Caco-2 (cell line): ENCODE measurements around the gene VDR. TPM values are rescaled to one million over a fixed set of nuclear protein-coding genes. Genes with fewer than 3 reads are reported as not detected.

ENCODE experiments used
- BruUV-seq: library from RNA; stranded (reverse); fragments of 400-500 nt; replicated peaks from 2 replicates; lab custom pipeline; 2021; lab: Mats Ljungman, UMichigan
- CTCF ChIA-PET: fragments of 300-600 bp; sonication (Branson Sonifier 250); formaldehyde crosslinking; loops from one replicate; lab custom pipeline; 2022; ENCODE audit warnings: antibody characterized with exemption; lab: Charles Lee
- POLR2A ChIA-PET: fragments of 300-600 bp; sonication (Branson Sonifier 250); formaldehyde crosslinking; loops from one replicate; lab custom pipeline; 2022; ENCODE audit warnings: antibody characterized with exemption; lab: Charles Lee
- DNase-seq, 2 experiments: peaks; one replicate each; pipeline versions ENCODE4 v3.0.0 to v3.0.0-alpha.2; 2020 to 2022
- H3K27me3 ChIP-seq: replicated peaks from 2 replicates; pipeline ENCODE4 v1.6.0; 2011; ENCODE audit warnings: low read length; ENCODE audit not compliant: control insufficient read depth, insufficient read depth
- H3K36me3 ChIP-seq: 2 replicates; pipeline ENCODE4 v1.5.1; 2011; ENCODE audit warnings: low read length; ENCODE audit not compliant: control insufficient read depth, insufficient read depth
- H3K4me1 ChIP-seq: fragments of 250-450 bp; sonication (Bioruptor Pico); 2 replicates; pipeline ENCODE4 v1.5.1; 2020; ENCODE audit warnings: mild to moderate bottlenecking
- H3K4me3 ChIP-seq: 2 replicates; pipeline ENCODE4 v1.5.1; 2011; ENCODE audit warnings: low read depth, mild to moderate bottlenecking, control low read depth, low read length
- H3K9me3 ChIP-seq: fragments of 250-450 bp; sonication (Bioruptor Pico); 2 replicates; pipeline ENCODE4 v1.5.1; 2020; ENCODE audit warnings: mild to moderate bottlenecking, moderate library complexity
- H3K27ac Mint-ChIP-seq: one replicate; pipeline ENCODE4 v1.8.0; 2022; ENCODE audit warnings: mixed read lengths; ENCODE audit not compliant: unreplicated experiment
- H3K27me3 Mint-ChIP-seq: one replicate; pipeline ENCODE4 v1.8.0; 2022; ENCODE audit warnings: mixed read lengths; ENCODE audit not compliant: insufficient read depth, unreplicated experiment
- H3K36me3 Mint-ChIP-seq: one replicate; pipeline ENCODE4 v1.8.0; 2022; ENCODE audit warnings: mild to moderate bottlenecking, mixed read lengths; ENCODE audit not compliant: insufficient read depth, unreplicated experiment
- H3K4me1 Mint-ChIP-seq: one replicate; pipeline ENCODE4 v1.8.0; 2022; ENCODE audit warnings: low read depth, mixed read lengths; ENCODE audit not compliant: unreplicated experiment
- H3K4me3 Mint-ChIP-seq: one replicate; pipeline ENCODE4 v1.8.0; 2022; ENCODE audit warnings: mild to moderate bottlenecking, moderate library complexity, mixed read lengths; ENCODE audit not compliant: unreplicated experiment
- H3K9me3 Mint-ChIP-seq: one replicate; pipeline ENCODE4 v1.8.0; 2022; ENCODE audit warnings: mixed read lengths; ENCODE audit not compliant: unreplicated experiment
- intact Hi-C: fragments of 100-400 bp; cut with micrococcal nuclease; formaldehyde crosslinking; loops from one replicate; pipeline ENCODE4 v1.10.0; 2022; ENCODE audit not compliant: unreplicated experiment
- total RNA-seq: library from RNA; stranded (reverse); gene quantifications from 2 replicates; pipeline ENCODE4 v1.2.3, GENCODE V29; 2022
- TF ChIP-seq, protein P1 (sequence below), 2 experiments: fragments of 200-600 bp in 1 of 2; IDR thresholded peaks; 1 replicate in 1 of 2; 2 replicates in 1 of 2; pipeline versions ENCODE4 v1.5.1 to v1.8.0; 2011 to 2022; ENCODE audit warnings: antibody characterized with exemption in 1 of 2, control low read depth in 1 of 2, inconsistent platforms in 1 of 2, low read depth in 1 of 2, low read length in 1 of 2, mild to moderate bottlenecking in 1 of 2, moderate library complexity in 1 of 2; ENCODE audit not compliant: insufficient read depth in 1 of 2, severe bottlenecking in 1 of 2, unreplicated experiment in 1 of 2

VDR gene
- total RNA-seq, 1 experiment from 2014 or later = 15.4 TPM

DNA sequence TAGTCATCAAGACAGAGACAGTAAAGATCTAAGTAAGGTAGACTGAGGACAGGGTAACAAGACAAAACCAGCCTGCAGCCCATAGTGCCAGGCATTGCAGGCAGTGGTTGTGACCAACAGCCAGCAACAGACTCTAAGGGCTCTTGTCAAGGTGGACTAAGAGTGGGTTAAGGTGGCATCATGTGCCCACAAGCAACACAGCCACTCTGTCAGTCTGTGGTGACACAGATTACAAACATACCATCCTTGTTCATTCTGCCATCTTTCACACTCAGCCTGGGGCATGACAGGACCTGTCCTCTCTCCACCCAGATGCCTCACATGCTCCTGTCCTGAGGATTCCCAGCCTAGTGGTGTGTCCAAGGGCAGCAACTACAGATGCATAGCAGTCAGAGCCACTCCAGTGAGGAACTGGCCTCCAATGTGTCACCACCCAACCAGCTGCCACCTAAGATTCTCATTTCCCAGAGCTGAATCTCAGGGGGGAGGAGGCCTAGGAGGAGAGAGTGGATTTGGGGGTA, 28.3 kb downstream of the VDR start:
- Histone ChIP-seq H3K4me3 (no peak overlapping the region), H3K27me3 (no peaks in the 10 kb centered on the region), H3K9me3 (no peaks in the 10 kb centered on the region), H3K36me3 (no peaks in the 10 kb centered on the region), H3K4me1 (no peaks in the 10 kb centered on the region)
- H3K4me1 Mint-ChIP-seq = peaks cover 5% of the 10 kb centered on the region
- no peak for DNase-seq
- intact Hi-C loops = no loop called here
- POLR2A ChIA-PET = no interaction called here
- no peak overlapping the region for H3K27ac Mint-ChIP-seq
- no TSS peak for BruUV-seq
- no peaks in the 10 kb centered on the region for H3K27me3 Mint-ChIP-seq
- H3K36me3 Mint-ChIP-seq = no peaks in the 10 kb centered on the region
- H3K4me3 Mint-ChIP-seq = no peak overlapping the region
- TF ChIP-seq, protein P1, sequence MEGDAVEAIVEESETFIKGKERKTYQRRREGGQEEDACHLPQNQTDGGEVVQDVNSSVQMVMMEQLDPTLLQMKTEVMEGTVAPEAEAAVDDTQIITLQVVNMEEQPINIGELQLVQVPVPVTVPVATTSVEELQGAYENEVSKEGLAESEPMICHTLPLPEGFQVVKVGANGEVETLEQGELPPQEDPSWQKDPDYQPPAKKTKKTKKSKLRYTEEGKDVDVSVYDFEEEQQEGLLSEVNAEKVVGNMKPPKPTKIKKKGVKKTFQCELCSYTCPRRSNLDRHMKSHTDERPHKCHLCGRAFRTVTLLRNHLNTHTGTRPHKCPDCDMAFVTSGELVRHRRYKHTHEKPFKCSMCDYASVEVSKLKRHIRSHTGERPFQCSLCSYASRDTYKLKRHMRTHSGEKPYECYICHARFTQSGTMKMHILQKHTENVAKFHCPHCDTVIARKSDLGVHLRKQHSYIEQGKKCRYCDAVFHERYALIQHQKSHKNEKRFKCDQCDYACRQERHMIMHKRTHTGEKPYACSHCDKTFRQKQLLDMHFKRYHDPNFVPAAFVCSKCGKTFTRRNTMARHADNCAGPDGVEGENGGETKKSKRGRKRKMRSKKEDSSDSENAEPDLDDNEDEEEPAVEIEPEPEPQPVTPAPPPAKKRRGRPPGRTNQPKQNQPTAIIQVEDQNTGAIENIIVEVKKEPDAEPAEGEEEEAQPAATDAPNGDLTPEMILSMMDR (IDR thresholded peaks at IDR 0.05; ENCODE audit: insufficient read depth in 1 of 2, low read depth in 1 of 2, low read length in 1 of 2, severe bottlenecking in 1 of 2, unreplicated experiment in 1 of 2) = no peak
- CTCF ChIA-PET = no interaction called here
- H3K9me3 Mint-ChIP-seq = no peaks in the 10 kb centered on the region

DNA sequence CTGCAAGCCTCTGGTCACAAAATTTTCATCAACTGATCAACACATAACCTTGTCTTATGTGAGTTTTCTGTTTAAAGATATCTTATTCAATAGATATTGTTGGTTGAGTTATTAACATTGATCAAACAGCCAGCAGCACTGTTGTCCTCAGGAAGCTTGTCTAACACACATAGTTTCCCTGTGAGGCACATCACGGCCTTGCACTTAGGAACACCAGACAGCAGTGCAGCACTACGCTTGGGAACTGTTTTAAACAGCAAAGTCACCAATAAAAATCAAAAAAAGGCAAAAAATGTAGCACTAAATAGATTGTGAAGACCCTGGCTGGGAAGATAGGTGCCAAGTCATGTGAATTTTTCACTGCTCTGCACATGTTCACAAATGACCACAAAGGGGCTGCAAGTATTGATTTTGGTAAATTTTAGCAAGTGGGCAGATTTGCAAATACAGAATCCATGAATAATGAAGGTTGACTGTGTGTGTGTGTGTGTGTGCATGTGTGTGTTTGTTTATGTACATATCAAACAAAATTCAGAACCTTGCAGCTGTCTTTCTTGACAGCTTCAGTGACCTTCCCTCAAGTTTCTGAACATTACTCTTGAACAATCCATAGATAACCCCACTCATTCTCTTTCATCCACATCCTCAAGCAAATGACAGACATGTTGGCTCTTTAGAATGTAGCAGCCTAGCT, 28.9 kb downstream of the VDR start:
- no peaks in the 10 kb centered on the region for H3K4me1 Mint-ChIP-seq
- ChIA-PET CTCF (no interaction called here), POLR2A (no interaction called here)
- BruUV-seq = no TSS peak
- no peaks in the 10 kb centered on the region for H3K36me3 ChIP-seq
- no peak overlapping the region for H3K4me3 Mint-ChIP-seq
- no peak for DNase-seq
- H3K9me3 ChIP-seq = no peaks in the 10 kb centered on the region
- H3K27me3 Mint-ChIP-seq = no peaks in the 10 kb centered on the region
- no peaks in the 10 kb centered on the region for H3K4me1 ChIP-seq
- H3K9me3 Mint-ChIP-seq = no peaks in the 10 kb centered on the region
- H3K27ac Mint-ChIP-seq = no peak overlapping the region
- intact Hi-C loops = no loop called here
- no peaks in the 10 kb centered on the region for H3K36me3 Mint-ChIP-seq
- no peaks in the 10 kb centered on the region for H3K27me3 ChIP-seq
- no peak overlapping the region for H3K4me3 ChIP-seq
- TF ChIP-seq, protein P1 (IDR thresholded peaks at IDR 0.05; ENCODE audit: insufficient read depth in 1 of 2, low read depth in 1 of 2, low read length in 1 of 2, severe bottlenecking in 1 of 2, unreplicated experiment in 1 of 2) = no peak

DNA sequence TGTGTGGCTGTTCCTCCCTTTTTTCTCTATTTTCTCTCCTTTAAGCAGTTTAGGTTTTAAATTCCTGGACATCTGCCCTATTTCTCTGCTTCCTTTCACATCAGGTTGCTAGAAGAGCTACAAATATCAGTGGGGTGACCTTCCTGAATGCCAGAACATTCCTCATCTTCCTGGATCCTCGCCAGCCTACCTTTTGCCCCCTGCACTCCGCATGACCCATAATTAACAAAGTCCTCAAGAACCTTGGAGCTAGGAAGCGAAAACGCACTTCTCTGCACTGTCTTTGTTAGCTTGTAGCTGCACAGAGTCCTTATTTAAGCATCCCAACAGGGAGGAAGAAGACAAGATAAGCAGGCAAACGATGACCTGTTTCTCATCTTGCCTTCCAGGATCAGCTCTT, 30.5 kb downstream of the VDR start:
- H3K9me3 ChIP-seq = no peaks in the 10 kb centered on the region
- intact Hi-C loops = loop anchor here (5.0 kb wide), 1 partner anchor 88 kb away; the partner anchor contains the start of gene TMEM106C
- no peak overlapping the region for H3K4me3 ChIP-seq
- H3K27ac Mint-ChIP-seq = no peak overlapping the region
- no peaks in the 10 kb centered on the region for H3K36me3 Mint-ChIP-seq
- H3K4me1 ChIP-seq = no peaks in the 10 kb centered on the region
- DNase-seq = no peak
- H3K36me3 ChIP-seq = no peaks in the 10 kb centered on the region
- TF ChIP-seq, protein P1 (IDR thresholded peaks at IDR 0.05; ENCODE audit: insufficient read depth in 1 of 2, low read depth in 1 of 2, low read length in 1 of 2, severe bottlenecking in 1 of 2, unreplicated experiment in 1 of 2) = no peak
- no peak overlapping the region for H3K4me3 Mint-ChIP-seq
- ChIA-PET POLR2A (interaction anchor here (0.8 kb wide), 1 partner anchor 54 kb away, joined by 3 read pairs; no protein-coding TSS in a partner anchor), CTCF (interaction anchor here (0.6 kb wide), 1 partner anchor 1618 kb away, joined by 3 read pairs; no protein-coding TSS in a partner anchor)
- H3K27me3 Mint-ChIP-seq = no peaks in the 10 kb centered on the region
- no peaks in the 10 kb centered on the region for H3K27me3 ChIP-seq
- no TSS peak for BruUV-seq
- H3K9me3 Mint-ChIP-seq = no peaks in the 10 kb centered on the region
- H3K4me1 Mint-ChIP-seq = no peaks in the 10 kb centered on the region
